K562 (cell line): ENCODE results near the gene LDLR. TPM values are rescaled to one million over a fixed set of nuclear protein-coding genes. Genes with fewer than 3 reads are reported as not detected.
A peak's percentile ranks its signal among the peaks of the same experiment; 100 is the strongest.

ENCODE experiments used
- CHCHD3 ChIP-seq: fragments of 250-450 bp; sonication (Bioruptor Pico); IDR thresholded peaks from 2 replicates; pipeline ENCODE4 v2.1.2; 2022; ENCODE audit warnings: mild to moderate bottlenecking
- CREB5 ChIP-seq: fragments of 250-450 bp; sonication (Bioruptor Pico); IDR thresholded peaks from 2 replicates; pipeline ENCODE4 v1.5.0; 2020; ENCODE audit warnings: mild to moderate bottlenecking
- FOSL1 ChIP-seq: fragments of 200-800 bp; sonication (Bioruptor generic); conservative IDR thresholded peaks from 2 replicates; pipeline ENCODE4 v1.6.1; 2016; ENCODE audit warnings: missing genetic modification characterization, missing compliant biosample characterization
- KAT8 ChIP-seq: fragments of 450-650 bp; IDR thresholded peaks from 2 replicates; pipeline ENCODE4 v1.6.1; 2016; ENCODE audit warnings: low read depth, mild to moderate bottlenecking
- NCOR1 ChIP-seq: fragments of 450-650 bp; IDR thresholded peaks from 2 replicates; pipeline ENCODE4 v1.6.1; 2016; ENCODE audit warnings: mild to moderate bottlenecking, moderate library complexity
- NFE2 ChIP-seq: IDR thresholded peaks from 2 replicates; pipeline ENCODE4 v1.6.1; 2014; ENCODE audit warnings: antibody characterized with exemption, low read depth
- PHB ChIP-seq: fragments of 250-450 bp; sonication (Bioruptor Pico); IDR thresholded peaks from 2 replicates; pipeline ENCODE4 v1.5.0; 2021
- POLR2G ChIP-seq: fragments of 200-400 bp; formaldehyde crosslinking; IDR thresholded peaks from 2 replicates; pipeline ENCODE4 v1.6.1; 2017; ENCODE audit warnings: low read depth, mild to moderate bottlenecking, antibody characterized with exemption, low read length, moderate library complexity
- RAD21 ChIP-seq, 2 experiments: fragments of 250-450 bp in 1 of 2; fragments of 450-650 bp in 1 of 2; sonication (Bioruptor Pico) in 1 of 2; formaldehyde crosslinking in 1 of 2; IDR thresholded peaks in 1 of 2; conservative IDR thresholded peaks in 1 of 2; 2 replicates each; pipeline versions ENCODE4 v1.4.0 to v1.8.0; 2020 to 2022; ENCODE audit warnings: mild to moderate bottlenecking in 2 of 2, moderate library complexity in 1 of 2
- XRCC5 ChIP-seq: fragments of 200-400 bp; formaldehyde crosslinking; IDR thresholded peaks from 2 replicates; pipeline ENCODE4 v1.6.1; 2017; ENCODE audit warnings: low read depth, mild to moderate bottlenecking, low read length
- ZNF431 ChIP-seq: sonication (generic); formaldehyde crosslinking; IDR thresholded peaks from 2 replicates; pipeline ENCODE4 v1.8.0; 2022; ENCODE audit warnings: mild to moderate bottlenecking, missing genetic modification reagents
- ZNF695 ChIP-seq: fragments of 450-650 bp; formaldehyde crosslinking; IDR thresholded peaks from 2 replicates; pipeline ENCODE4 v1.4.0; 2020; ENCODE audit warnings: mild to moderate bottlenecking, moderate library complexity
- ZNF778 ChIP-seq: fragments of 450-650 bp; formaldehyde crosslinking; IDR thresholded peaks from 2 replicates; pipeline ENCODE4 v1.4.0; 2020; ENCODE audit warnings: mild to moderate bottlenecking, moderate library complexity
- polyA plus RNA-seq, 8 experiments: library from polyadenylated mRNA; depleted of rRNA in 4 of 8; stranded (reverse) in 5 of 8; unstranded in 3 of 8; fragments of >200 nt; fragmentation: Nextera tagmentation in 2 of 8; fragmentation: Illumina TruSeq in 1 of 8; extraction: Ambion mirVana in 2 of 8; extraction: Trizol in 1 of 8; gene quantifications; 2 replicates each; pipeline versions ENCODE4 v1.2.1 to v1.2.3, GENCODE V29; 2011 to 2014; ENCODE audit warnings: inconsistent platforms in 1 of 8, missing spikeins in 1 of 8
- total RNA-seq, 7 experiments: library from RNA; depleted of rRNA in 6 of 7; stranded (reverse); fragments of >200 nt in 6 of 7; fragmentation: Illumina TruSeq in 2 of 7; extraction: Trizol in 2 of 7; gene quantifications; 2 replicates each; pipeline versions ENCODE4 v1.2.1 to v1.2.3, GENCODE V29; 2011 to 2021; ENCODE audit warnings: low replicate concordance in 1 of 7
- TF ChIP-seq, protein P1 (sequence below): fragments of 450-650 bp; IDR thresholded peaks from 2 replicates; pipeline ENCODE4 v1.6.1; 2016; ENCODE audit warnings: mild to moderate bottlenecking, moderate library complexity
- TF ChIP-seq, protein P2 (sequence below): sonication (generic); formaldehyde crosslinking; IDR thresholded peaks from 2 replicates; pipeline ENCODE4 v1.5.0; 2020; ENCODE audit warnings: missing genetic modification reagents

Gene LDLR
- total and polyA plus RNA-seq, 9 of the 15 experiments (the other 6 are each of a cell fraction or from before 2014, with no cell fraction given), result 19.9 to 114 (median 56.3) TPM

GRCh38 chr19:11090264-11090996 is 1.2 kb downstream of the LDLR start (continued):
- TF ChIP-seq, protein P1, sequence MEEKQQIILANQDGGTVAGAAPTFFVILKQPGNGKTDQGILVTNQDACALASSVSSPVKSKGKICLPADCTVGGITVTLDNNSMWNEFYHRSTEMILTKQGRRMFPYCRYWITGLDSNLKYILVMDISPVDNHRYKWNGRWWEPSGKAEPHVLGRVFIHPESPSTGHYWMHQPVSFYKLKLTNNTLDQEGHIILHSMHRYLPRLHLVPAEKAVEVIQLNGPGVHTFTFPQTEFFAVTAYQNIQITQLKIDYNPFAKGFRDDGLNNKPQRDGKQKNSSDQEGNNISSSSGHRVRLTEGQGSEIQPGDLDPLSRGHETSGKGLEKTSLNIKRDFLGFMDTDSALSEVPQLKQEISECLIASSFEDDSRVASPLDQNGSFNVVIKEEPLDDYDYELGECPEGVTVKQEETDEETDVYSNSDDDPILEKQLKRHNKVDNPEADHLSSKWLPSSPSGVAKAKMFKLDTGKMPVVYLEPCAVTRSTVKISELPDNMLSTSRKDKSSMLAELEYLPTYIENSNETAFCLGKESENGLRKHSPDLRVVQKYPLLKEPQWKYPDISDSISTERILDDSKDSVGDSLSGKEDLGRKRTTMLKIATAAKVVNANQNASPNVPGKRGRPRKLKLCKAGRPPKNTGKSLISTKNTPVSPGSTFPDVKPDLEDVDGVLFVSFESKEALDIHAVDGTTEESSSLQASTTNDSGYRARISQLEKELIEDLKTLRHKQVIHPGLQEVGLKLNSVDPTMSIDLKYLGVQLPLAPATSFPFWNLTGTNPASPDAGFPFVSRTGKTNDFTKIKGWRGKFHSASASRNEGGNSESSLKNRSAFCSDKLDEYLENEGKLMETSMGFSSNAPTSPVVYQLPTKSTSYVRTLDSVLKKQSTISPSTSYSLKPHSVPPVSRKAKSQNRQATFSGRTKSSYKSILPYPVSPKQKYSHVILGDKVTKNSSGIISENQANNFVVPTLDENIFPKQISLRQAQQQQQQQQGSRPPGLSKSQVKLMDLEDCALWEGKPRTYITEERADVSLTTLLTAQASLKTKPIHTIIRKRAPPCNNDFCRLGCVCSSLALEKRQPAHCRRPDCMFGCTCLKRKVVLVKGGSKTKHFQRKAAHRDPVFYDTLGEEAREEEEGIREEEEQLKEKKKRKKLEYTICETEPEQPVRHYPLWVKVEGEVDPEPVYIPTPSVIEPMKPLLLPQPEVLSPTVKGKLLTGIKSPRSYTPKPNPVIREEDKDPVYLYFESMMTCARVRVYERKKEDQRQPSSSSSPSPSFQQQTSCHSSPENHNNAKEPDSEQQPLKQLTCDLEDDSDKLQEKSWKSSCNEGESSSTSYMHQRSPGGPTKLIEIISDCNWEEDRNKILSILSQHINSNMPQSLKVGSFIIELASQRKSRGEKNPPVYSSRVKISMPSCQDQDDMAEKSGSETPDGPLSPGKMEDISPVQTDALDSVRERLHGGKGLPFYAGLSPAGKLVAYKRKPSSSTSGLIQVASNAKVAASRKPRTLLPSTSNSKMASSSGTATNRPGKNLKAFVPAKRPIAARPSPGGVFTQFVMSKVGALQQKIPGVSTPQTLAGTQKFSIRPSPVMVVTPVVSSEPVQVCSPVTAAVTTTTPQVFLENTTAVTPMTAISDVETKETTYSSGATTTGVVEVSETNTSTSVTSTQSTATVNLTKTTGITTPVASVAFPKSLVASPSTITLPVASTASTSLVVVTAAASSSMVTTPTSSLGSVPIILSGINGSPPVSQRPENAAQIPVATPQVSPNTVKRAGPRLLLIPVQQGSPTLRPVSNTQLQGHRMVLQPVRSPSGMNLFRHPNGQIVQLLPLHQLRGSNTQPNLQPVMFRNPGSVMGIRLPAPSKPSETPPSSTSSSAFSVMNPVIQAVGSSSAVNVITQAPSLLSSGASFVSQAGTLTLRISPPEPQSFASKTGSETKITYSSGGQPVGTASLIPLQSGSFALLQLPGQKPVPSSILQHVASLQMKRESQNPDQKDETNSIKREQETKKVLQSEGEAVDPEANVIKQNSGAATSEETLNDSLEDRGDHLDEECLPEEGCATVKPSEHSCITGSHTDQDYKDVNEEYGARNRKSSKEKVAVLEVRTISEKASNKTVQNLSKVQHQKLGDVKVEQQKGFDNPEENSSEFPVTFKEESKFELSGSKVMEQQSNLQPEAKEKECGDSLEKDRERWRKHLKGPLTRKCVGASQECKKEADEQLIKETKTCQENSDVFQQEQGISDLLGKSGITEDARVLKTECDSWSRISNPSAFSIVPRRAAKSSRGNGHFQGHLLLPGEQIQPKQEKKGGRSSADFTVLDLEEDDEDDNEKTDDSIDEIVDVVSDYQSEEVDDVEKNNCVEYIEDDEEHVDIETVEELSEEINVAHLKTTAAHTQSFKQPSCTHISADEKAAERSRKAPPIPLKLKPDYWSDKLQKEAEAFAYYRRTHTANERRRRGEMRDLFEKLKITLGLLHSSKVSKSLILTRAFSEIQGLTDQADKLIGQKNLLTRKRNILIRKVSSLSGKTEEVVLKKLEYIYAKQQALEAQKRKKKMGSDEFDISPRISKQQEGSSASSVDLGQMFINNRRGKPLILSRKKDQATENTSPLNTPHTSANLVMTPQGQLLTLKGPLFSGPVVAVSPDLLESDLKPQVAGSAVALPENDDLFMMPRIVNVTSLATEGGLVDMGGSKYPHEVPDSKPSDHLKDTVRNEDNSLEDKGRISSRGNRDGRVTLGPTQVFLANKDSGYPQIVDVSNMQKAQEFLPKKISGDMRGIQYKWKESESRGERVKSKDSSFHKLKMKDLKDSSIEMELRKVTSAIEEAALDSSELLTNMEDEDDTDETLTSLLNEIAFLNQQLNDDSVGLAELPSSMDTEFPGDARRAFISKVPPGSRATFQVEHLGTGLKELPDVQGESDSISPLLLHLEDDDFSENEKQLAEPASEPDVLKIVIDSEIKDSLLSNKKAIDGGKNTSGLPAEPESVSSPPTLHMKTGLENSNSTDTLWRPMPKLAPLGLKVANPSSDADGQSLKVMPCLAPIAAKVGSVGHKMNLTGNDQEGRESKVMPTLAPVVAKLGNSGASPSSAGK, result no peak
- no peak for TF ChIP-seq KAT8
- no peak for TF ChIP-seq NFE2
- no peak for TF ChIP-seq ZNF695 (CRISPR knock-in tag)
- TF ChIP-seq CREB5 (CRISPR knock-in tag), result no peak
- TF ChIP-seq, protein P2, sequence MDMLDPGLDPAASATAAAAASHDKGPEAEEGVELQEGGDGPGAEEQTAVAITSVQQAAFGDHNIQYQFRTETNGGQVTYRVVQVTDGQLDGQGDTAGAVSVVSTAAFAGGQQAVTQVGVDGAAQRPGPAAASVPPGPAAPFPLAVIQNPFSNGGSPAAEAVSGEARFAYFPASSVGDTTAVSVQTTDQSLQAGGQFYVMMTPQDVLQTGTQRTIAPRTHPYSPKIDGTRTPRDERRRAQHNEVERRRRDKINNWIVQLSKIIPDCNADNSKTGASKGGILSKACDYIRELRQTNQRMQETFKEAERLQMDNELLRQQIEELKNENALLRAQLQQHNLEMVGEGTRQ (CRISPR knock-in tag), result no peak
- no peak for TF ChIP-seq ZNF431 (CRISPR knock-in tag)
- no peak for TF ChIP-seq RAD21 (CRISPR knock-in tag; conservative IDR thresholded peaks at IDR 0.05 in 1 of 2, IDR thresholded peaks at IDR 0.05 in 1 of 2)
- no peak for TF ChIP-seq FOSL1 (tag)
- no peak for TF ChIP-seq CHCHD3 (CRISPR knock-in tag)
- TF ChIP-seq PHB, result no peak
- TF ChIP-seq POLR2G, result peak; percentile 90
- TF ChIP-seq ZNF778 (CRISPR knock-in tag), result no peak
- TF ChIP-seq NCOR1, result no peak
- 0 out of 2 replicates have a peak, but pooled peaks have one; percentile 19 for TF ChIP-seq XRCC5
